ENCODE data around the gene AOPEP. TPM values are rescaled to one million over a fixed set of nuclear protein-coding genes. Genes with fewer than 3 reads are reported as not detected.

The AOPEP gene
- total and polyA plus RNA-seq, 2 of the 13 experiments (the other 11 are each of a cell fraction or from before 2014, with no cell fraction given): 22.2 to 41.6 TPM

DNA sequence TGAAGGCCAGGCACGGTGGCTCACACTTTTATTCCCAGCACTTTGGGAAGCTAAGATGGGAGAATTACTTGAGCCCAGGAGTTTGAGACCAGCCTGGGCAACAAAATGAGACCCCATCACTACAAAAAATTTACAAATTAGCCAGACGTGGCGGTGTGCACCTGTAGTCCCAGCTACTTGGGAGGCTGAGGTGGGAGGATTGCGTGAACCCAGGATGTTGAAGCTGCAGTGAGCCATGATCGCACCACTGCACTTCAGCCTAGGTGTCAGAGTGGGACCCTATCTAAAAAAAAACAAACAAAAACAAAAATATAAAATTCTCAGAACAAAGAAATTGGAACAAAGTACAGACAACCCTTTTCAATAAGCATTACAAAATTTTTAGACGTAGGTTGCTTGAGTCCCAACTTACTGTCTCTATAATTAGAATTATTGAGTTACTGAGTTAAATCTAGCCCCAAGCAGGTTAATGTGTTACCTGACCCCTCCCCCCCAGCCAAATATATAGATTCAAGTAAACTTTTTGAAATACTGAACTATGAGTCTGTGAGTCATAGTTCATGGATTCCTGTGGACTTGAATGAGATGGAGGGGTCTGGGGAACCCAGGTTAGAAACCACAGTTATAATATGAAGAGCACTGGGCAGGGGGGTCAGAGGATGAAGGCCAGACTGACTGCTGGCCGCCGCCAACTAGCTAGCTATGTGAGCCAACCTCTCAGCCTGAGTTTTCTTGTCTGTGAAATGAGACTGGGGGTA, 173.1 kb downstream of the AOPEP start (continued):
- peak; percentile 69; the same call in 1 of the 2 replicates for TF ChIP-seq HOXA5 (CRISPR knock-in tag; IDR thresholded peaks at IDR 0.05)
- no peak for TF ChIP-seq KAT2B (IDR thresholded peaks at IDR 0.05; ENCODE audit: borderline replicate concordance, low read depth, low read length)
- no peak for TF ChIP-seq ZNF782 (CRISPR knock-in tag; IDR thresholded peaks at IDR 0.05; ENCODE audit: borderline replicate concordance)
- TF ChIP-seq SETDB1 (CRISPR knock-in tag; IDR thresholded peaks at IDR 0.05; ENCODE audit: borderline replicate concordance): no peak
- TF ChIP-seq ZNF564 (CRISPR knock-in tag; IDR thresholded peaks at IDR 0.05): no peak
- TF ChIP-seq, protein P1, sequence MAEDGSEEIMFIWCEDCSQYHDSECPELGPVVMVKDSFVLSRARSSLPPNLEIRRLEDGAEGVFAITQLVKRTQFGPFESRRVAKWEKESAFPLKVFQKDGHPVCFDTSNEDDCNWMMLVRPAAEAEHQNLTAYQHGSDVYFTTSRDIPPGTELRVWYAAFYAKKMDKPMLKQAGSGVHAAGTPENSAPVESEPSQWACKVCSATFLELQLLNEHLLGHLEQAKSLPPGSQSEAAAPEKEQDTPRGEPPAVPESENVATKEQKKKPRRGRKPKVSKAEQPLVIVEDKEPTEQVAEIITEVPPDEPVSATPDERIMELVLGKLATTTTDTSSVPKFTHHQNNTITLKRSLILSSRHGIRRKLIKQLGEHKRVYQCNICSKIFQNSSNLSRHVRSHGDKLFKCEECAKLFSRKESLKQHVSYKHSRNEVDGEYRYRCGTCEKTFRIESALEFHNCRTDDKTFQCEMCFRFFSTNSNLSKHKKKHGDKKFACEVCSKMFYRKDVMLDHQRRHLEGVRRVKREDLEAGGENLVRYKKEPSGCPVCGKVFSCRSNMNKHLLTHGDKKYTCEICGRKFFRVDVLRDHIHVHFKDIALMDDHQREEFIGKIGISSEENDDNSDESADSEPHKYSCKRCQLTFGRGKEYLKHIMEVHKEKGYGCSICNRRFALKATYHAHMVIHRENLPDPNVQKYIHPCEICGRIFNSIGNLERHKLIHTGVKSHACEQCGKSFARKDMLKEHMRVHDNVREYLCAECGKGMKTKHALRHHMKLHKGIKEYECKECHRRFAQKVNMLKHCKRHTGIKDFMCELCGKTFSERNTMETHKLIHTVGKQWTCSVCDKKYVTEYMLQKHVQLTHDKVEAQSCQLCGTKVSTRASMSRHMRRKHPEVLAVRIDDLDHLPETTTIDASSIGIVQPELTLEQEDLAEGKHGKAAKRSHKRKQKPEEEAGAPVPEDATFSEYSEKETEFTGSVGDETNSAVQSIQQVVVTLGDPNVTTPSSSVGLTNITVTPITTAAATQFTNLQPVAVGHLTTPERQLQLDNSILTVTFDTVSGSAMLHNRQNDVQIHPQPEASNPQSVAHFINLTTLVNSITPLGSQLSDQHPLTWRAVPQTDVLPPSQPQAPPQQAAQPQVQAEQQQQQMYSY (CRISPR knock-in tag; IDR thresholded peaks at IDR 0.05): no peak
- no peak for TF ChIP-seq RFX1 (IDR thresholded peaks at IDR 0.05)
- no peak for TF ChIP-seq REPIN1 (CRISPR knock-in tag; IDR thresholded peaks at IDR 0.05; ENCODE audit: borderline replicate concordance, low read depth)
- TF ChIP-seq ATRX (CRISPR knock-in tag; IDR thresholded peaks at IDR 0.05; ENCODE audit: borderline replicate concordance): no peak
- TF ChIP-seq NR2F1 (CRISPR knock-in tag; IDR thresholded peaks at IDR 0.05): peak in 1 of 2 experiments; percentile 49; a peak in 2 of 4 replicates
- no peak for TF ChIP-seq U2AF2 (IDR thresholded peaks at IDR 0.05; ENCODE audit: low read depth, low read length)
- TF ChIP-seq, protein P2, sequence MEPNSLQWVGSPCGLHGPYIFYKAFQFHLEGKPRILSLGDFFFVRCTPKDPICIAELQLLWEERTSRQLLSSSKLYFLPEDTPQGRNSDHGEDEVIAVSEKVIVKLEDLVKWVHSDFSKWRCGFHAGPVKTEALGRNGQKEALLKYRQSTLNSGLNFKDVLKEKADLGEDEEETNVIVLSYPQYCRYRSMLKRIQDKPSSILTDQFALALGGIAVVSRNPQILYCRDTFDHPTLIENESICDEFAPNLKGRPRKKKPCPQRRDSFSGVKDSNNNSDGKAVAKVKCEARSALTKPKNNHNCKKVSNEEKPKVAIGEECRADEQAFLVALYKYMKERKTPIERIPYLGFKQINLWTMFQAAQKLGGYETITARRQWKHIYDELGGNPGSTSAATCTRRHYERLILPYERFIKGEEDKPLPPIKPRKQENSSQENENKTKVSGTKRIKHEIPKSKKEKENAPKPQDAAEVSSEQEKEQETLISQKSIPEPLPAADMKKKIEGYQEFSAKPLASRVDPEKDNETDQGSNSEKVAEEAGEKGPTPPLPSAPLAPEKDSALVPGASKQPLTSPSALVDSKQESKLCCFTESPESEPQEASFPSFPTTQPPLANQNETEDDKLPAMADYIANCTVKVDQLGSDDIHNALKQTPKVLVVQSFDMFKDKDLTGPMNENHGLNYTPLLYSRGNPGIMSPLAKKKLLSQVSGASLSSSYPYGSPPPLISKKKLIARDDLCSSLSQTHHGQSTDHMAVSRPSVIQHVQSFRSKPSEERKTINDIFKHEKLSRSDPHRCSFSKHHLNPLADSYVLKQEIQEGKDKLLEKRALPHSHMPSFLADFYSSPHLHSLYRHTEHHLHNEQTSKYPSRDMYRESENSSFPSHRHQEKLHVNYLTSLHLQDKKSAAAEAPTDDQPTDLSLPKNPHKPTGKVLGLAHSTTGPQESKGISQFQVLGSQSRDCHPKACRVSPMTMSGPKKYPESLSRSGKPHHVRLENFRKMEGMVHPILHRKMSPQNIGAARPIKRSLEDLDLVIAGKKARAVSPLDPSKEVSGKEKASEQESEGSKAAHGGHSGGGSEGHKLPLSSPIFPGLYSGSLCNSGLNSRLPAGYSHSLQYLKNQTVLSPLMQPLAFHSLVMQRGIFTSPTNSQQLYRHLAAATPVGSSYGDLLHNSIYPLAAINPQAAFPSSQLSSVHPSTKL (CRISPR knock-in tag; IDR thresholded peaks at IDR 0.05): peak; percentile 70
- no peak for TF ChIP-seq TCF12 (IDR thresholded peaks at IDR 0.05)
- no peak for TF ChIP-seq TCF12 (CRISPR knock-in tag; IDR thresholded peaks at IDR 0.05)
- no peak for TF ChIP-seq CENPX (CRISPR knock-in tag; IDR thresholded peaks at IDR 0.05)
- TF ChIP-seq MEIS1 (CRISPR knock-in tag; IDR thresholded peaks at IDR 0.05; ENCODE audit: borderline replicate concordance): no peak
- peak; percentile 76; the same call in 1 of the 2 replicates for TF ChIP-seq JUN (CRISPR knock-in tag; IDR thresholded peaks at IDR 0.05)
- no peak for TF ChIP-seq SP2 (CRISPR knock-in tag; IDR thresholded peaks at IDR 0.05)
- TF ChIP-seq U2AF1 (optimal IDR thresholded peaks at IDR 0.05; ENCODE audit: low read depth, low read length): no peak
- no peak for TF ChIP-seq ZNF550 (CRISPR knock-in tag; IDR thresholded peaks at IDR 0.05; ENCODE audit: borderline replicate concordance)
- TF ChIP-seq ZNF75D (CRISPR knock-in tag; IDR thresholded peaks at IDR 0.05; ENCODE audit: borderline replicate concordance): no peak
- TF ChIP-seq, protein P3, sequence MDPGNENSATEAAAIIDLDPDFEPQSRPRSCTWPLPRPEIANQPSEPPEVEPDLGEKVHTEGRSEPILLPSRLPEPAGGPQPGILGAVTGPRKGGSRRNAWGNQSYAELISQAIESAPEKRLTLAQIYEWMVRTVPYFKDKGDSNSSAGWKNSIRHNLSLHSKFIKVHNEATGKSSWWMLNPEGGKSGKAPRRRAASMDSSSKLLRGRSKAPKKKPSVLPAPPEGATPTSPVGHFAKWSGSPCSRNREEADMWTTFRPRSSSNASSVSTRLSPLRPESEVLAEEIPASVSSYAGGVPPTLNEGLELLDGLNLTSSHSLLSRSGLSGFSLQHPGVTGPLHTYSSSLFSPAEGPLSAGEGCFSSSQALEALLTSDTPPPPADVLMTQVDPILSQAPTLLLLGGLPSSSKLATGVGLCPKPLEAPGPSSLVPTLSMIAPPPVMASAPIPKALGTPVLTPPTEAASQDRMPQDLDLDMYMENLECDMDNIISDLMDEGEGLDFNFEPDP (CRISPR knock-in tag; conservative IDR thresholded peaks at IDR 0.05): no peak
